ENCODE results near the gene TTL. TPM values are rescaled to one million over a fixed set of nuclear protein-coding genes. Genes with fewer than 3 reads are reported as not detected.

The TTL gene
- total RNA-seq, 1 experiment from 2014 or later = 58.9 TPM

DNA sequence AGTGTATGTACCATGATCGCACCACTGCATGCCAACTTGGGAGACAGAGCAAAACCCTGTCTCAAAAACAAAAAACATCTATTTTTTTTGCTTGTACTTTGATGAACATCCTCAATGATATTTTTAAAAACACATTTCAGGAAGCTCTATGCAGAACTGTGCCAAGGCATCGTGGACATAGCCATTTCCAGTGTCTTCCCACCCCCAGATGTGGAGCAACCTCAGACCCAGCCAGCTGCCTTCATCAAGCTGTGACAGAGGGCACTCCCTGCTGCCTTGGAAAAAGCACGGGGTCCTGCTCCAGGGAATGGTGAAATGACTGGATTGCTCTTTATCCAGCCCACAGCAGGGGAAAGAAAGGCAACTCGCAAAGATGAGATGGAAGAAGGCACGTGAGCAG lies 46.6 kb downstream of the TTL start:
- Histone ChIP-seq H4K91ac (ENCODE audit: insufficient read length, low read depth, low read length) (no peak overlapping the region), H2BK20ac (ENCODE audit: low read depth, low read length, poor library complexity, severe bottlenecking) (no peak overlapping the region), H3K4ac (ENCODE audit: low read depth, low read length) (no peak overlapping the region), H2AK5ac (ENCODE audit: insufficient read length, low read length) (no peak overlapping the region), H3K23ac (ENCODE audit: insufficient read length, low read depth, low read length) (no peak overlapping the region), H3T11ph (ENCODE audit: low read length) (no peak overlapping the region), H4K5ac (ENCODE audit: insufficient read length, low read depth, low read length) (no peak overlapping the region), H2BK12ac (ENCODE audit: insufficient read length, low read depth, low read length) (no peak overlapping the region), H4K20me1 (ENCODE audit: control insufficient read depth, insufficient read depth, insufficient read length) (no peaks in the 10 kb centered on the region), H2BK5ac (ENCODE audit: insufficient read length, low read length) (no peak overlapping the region), H2BK15ac (ENCODE audit: low read depth, low read length) (no peak overlapping the region), H3K79me2 (ENCODE audit: insufficient read depth, low read length) (no peaks in the 10 kb centered on the region), H2BK120ac (ENCODE audit: low read depth, low read length, poor library complexity, severe bottlenecking) (no peak overlapping the region), H3K9me3 (ENCODE audit: control insufficient read depth, low read depth, low read length) (no peaks in the 10 kb centered on the region), H3K27me3 (ENCODE audit: insufficient read depth, low read length) (no peaks in the 10 kb centered on the region), H3K56ac (ENCODE audit: insufficient read length, low read depth, low read length) (no peak overlapping the region), H4K8ac (replicated peaks; ENCODE audit: insufficient read length, low read depth, low read length) (no peak overlapping the region), H2AFZ (ENCODE audit: low read length) (no peak overlapping the region), H3K23me2 (ENCODE audit: insufficient read length, low read depth, low read length, poor library complexity, severe bottlenecking) (no peaks in the 10 kb centered on the region), H3K4me2 (ENCODE audit: insufficient read depth, insufficient read length, low read length) (no peak overlapping the region), H3K79me1 (ENCODE audit: insufficient read depth, low read depth, low read length, poor library complexity, severe bottlenecking) (no peaks in the 10 kb centered on the region), H3K4me1 (ENCODE audit: insufficient read depth, low read length) (no peaks in the 10 kb centered on the region), H3K18ac (ENCODE audit: insufficient read length, low read depth, low read length) (no peak overlapping the region), H3K9ac (ENCODE audit: extremely low read depth, insufficient read length, low read length) (no peak overlapping the region), H3K27ac (ENCODE audit: insufficient read length, low read depth, low read length) (no peak overlapping the region), H3K14ac (ENCODE audit: insufficient read depth, low read length) (no peak overlapping the region)
- peaks cover 19 to 50% (median 31%) of the 10 kb centered on the region in 3 experiments for H3K36me3 Mint-ChIP-seq (ENCODE audit: insufficient read depth in 1 of 3, low read depth in 3 of 3)
- H3K27me3 Mint-ChIP-seq (ENCODE audit: low read depth) = no peaks in the 10 kb centered on the region
- H3K27ac Mint-ChIP-seq = no peak overlapping the region; a peak in 1 of 7 replicates
- WGBS (ENCODE audit: extremely low coverage, insufficient read length, low lambda C conversion rate) = no CpG with 5 or more reads among the region's 5 CpGs
- no peak for DNase-seq
- TF ChIP-seq, protein P1, sequence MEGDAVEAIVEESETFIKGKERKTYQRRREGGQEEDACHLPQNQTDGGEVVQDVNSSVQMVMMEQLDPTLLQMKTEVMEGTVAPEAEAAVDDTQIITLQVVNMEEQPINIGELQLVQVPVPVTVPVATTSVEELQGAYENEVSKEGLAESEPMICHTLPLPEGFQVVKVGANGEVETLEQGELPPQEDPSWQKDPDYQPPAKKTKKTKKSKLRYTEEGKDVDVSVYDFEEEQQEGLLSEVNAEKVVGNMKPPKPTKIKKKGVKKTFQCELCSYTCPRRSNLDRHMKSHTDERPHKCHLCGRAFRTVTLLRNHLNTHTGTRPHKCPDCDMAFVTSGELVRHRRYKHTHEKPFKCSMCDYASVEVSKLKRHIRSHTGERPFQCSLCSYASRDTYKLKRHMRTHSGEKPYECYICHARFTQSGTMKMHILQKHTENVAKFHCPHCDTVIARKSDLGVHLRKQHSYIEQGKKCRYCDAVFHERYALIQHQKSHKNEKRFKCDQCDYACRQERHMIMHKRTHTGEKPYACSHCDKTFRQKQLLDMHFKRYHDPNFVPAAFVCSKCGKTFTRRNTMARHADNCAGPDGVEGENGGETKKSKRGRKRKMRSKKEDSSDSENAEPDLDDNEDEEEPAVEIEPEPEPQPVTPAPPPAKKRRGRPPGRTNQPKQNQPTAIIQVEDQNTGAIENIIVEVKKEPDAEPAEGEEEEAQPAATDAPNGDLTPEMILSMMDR (conservative IDR thresholded peaks at IDR 0.05) = no peak
- no peak overlapping the region for H3K4me3 Mint-ChIP-seq
- H3K4me1 Mint-ChIP-seq = no peaks in the 10 kb centered on the region
- H3K9me3 Mint-ChIP-seq = no peaks in the 10 kb centered on the region

Data from H9 (cell line).